GM21447 (cell line): Measurements from ENCODE around the gene CDC5L.
A peak's percentile ranks its signal among the peaks of the same experiment; 100 is the strongest.
"Not testable (repeated sequence)": the region's sequence is repeated elsewhere in the genome, so short reads cannot be mapped to it uniquely, and the experiment has no call there.

Source experiments
- ATAC-seq: cut with Tn5 transposase; IDR thresholded peaks from one replicate; pipeline ENCODE4 v1.9.1; 2021; ENCODE audit not compliant: unreplicated experiment

CDC5L gene

DNA sequence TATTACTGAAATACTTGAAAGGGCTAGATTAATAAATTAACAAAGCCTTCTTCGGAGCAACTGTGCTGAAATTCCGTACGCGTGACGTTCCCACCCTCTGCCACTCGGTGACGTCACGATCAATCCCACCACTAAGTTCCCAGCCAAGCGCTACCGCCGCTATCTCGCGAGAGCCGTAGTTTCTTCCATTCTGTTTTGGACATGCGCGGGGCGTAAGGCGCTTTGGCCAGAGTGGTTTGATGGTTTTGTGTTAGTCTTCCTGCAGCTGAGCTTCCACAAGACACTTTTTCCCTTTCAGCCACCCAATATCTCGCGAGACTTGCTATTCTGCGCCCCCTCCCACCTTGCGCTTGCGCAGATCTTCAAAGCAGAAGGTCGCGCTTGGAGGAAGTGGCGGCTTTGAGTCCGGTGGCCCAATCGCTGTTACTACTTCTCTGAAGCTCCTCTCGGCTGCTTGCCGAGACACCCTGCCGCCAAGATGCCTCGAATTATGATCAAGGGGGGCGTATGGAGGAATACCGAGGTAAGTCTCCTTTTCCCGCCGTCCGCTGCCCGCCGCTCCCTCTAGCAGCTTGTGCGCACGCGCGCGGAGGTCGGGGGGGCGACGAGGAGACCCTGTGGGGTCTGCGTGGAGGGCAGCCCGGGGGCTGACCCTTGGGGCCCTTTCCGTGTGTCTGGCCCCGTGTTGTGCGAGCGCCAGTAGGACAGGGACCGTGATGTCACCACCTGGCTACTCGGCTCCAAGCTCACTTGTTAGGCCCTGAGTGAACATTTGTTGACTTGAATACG lies at the start of gene CDC5L:
CDC5L (plus strand) TSS at position 361 of the 789 bp plus-strand sequence; CDS start at position 479, 118 bp downstream.
- peak; percentile 93 for ATAC-seq

DNA sequence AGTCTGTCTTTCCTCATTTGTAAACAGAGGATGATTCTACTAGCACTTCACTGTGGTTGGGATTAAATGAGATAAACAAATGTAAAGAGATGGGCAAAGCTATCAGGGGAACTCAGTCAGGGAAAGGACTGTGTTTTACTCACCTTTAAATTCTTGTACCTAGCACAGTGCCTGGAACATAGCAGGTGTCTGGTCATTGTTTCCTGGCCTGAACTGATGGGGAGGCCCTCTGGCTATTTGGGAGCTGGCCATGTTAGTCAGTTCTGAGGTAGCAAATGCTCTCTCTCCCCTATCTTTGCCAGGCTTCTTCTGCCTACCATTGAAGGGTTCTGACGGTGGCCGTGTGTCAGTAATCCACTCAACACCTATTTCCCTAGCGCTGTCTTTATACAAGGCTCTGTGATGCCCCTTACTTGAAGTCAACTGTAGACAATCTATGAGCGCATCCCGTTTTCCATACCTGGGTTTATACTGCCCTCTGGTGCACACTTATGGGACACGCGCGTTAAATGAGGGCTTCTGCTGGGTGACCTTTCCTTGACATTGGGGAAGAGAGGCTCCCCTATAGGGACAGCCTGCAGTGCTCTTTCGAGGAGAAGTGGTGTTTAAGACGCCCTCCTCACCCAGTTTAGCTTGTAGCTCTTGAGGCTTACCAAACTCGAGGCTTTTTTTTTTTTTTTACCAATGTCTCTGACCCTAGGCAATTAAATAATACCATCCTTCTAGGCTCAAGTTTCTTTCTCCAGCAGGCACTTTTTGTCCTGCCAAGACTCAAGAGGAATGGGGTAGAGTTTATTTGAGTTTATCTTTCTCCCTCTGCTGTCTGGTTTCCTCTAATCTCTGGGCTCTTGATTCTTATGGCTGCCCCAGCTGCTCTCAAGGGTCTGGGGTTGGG lies 49.0 kb upstream of the CDC5L start:
- no peak for ATAC-seq

DNA sequence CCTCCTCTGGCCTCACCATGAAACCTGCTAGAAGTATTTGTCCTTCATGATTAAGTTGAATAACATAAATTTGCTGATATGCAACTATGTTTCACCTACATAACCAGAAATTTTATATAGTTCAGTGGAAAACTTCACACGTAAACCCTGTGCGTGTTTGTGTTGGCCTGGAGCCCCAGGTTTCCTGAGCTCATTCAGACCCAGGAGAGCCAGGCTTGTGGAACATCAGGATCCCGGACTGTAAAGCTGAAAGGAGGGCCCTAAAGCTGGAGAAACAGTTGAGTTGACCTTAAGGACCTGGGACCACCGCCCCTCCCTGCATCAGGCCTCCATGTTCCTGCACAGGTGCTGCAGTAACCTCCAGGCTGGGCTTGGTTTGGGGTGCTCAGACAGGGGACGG lies 48.2 kb upstream of the CDC5L start:
- no peak for ATAC-seq

DNA sequence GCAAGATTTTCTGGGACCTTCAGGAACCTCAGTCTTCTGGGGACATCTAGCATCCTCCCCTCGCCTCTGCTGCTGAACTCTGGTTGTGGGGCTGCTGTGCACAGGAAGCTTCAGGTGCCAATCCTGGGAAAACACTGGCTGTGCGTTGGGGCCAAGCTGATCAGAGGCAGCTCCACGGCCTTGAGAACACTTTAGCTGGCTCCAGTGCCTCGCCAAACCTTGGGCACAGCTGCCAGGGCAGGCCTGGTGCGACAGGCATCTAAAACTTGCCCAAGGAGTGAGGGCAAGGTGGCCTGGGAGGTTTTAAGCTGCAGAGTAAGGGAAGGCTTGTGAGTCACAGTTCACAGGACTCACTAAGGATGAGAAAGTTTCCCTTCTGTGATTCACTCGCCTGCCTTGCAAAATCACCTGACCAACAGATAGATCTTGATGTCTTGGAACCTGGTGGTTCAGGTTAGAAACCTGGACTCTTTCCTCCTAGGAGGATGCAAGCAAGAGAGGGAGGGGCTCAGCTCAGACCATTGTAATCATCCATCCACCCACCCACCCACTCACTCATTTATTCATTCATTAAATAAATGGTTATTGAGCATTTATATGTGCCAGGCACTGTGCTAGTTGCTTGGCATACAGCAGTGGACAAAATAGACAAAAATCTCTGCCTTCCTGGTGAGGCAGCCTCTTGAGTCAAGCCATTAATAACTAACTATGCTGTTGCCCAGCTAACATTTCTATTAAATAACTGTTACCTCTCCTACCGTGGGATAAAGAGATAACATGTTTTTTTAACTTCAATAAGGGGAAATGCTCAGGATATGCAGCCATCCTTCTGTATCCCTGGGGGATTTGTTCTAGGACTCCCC lies 47.5 kb upstream of the CDC5L start:
- no peak for ATAC-seq

DNA sequence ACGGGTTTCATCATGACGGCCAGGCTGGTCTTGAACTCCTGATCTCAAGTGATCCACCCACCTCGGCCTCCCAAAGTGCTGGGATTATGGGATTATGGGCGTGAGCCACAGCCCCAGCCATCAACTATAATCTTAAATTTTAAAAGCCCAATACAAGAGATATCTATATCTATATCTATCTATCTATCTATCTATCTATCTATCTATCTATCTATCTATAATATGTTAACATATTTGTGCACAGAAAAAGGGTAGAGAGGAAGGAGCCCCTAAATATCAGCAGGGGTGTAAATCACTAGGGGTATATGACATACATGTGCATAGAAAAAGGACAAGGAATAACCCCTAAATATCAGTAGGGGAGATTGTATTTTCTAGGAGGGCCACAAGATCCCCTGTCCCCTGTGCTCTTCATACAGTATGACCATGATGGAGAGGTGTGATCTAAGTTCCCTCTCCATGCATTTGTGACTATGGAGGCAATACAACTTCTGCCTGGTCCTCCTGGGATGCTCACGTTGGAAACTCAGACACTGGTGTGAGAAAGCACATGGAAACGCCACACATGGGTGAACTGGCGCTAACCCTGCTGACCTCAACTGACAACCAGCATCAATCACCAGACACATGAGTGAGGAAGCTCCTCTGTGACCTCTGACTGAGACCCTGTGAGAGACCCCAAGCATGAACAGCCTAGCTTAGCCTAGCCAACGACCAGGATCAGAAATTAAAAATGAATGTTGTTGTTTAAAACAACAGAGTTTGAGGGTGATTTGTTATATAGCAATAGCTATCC lies 46.2 kb upstream of the CDC5L start:
- no peak for ATAC-seq

DNA sequence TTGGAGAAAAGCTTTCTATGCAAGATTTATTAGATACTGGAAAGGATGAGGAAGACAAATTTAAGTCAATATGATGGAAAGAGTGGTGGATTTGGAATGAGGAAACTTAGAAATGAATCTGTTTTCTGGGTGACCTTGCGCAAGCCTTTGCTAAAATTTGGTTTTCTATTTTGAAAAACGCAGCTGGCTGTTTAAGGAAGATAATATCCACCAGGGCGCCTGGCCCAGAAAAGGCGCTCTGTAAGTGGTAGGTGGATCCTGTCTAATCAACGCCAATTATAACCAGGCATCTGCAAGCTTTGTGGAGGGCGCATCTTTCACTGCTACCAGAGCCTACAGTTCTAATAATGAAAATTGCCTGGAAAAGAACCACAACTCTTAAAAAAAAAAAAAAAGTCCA lies 45.5 kb upstream of the CDC5L start:
- no peak for ATAC-seq

DNA sequence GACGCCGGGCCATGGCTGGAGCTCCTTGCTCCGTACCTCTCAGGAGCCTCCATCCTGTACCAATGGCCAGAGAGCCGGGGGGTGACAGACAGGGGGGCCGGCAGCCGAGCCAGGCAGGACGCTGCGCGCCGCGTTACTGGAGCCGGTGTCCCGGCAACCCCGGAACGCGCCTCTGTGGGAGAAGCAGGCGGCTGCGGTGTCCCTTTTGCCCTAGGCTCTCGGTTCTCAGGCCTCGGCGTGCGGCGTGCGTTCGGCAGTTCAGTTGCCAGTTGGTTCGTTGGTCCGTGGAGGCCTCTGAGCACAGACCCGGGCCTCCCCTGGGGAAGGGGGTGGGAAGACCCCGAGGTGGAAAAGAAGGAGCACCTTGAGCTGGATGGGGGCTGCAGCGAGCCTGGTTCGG lies 45.0 kb upstream of the CDC5L start, which contains the start of gene SPATS1:
SPATS1 (plus strand) TSS at position 162 of the 400 bp plus-strand sequence. CDS start 446 bp downstream, outside the sequence.
- ATAC-seq: no peak

DNA sequence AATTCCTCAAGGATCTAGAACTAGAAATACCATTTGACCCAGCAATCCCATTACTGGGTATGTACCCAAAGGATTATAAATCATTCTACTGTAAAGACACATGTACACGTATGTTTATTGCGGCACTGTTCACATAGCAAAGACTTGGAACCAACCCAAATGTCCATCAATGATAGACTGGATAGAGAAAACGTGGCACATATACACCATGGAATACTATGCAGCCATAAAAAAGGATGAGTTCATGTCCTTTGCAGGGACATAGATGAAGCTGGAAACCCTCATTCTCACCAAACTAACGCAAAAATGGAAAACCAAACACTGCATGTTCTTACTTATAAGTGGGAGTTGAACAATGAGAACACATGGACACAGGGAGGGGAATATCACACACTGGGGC lies 40.7 kb upstream of the CDC5L start:
- not testable (repeated sequence) for ATAC-seq

DNA sequence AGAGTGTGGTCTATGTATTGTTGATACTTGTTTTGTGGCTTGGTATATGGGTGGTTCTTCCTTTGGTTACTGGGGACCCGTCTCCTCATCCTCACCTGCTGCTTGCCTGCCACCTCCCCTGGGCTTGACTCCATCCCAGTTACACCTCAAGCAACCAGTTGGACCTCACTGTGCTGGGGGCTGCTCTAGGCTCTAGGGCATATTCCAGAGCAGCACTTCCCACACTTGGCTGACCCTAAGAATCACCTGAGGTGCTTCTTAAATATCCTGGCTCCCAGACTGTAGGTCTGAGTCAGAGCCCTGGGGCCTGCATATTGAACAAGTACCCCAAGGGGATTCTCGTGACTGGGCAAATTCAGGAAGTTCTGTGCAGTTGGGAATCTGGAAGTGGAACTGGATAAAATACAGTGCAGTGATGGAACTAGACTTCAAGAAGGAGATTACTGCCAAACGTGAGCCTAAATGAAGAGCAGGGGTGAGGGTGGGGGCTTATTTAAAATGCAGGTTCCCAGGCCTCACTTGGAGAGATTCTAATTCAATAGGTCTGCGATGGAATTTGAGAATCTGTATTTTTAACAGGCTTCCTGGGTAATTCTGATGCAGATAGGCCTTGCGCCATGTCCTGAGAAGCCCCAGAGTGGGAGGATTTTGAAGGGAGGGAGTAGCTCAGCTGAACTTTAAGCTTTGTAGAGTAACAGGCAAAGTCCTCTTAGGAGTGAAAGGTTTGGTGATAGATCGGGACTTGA lies 37.4 kb upstream of the CDC5L start:
- no peak for ATAC-seq

DNA sequence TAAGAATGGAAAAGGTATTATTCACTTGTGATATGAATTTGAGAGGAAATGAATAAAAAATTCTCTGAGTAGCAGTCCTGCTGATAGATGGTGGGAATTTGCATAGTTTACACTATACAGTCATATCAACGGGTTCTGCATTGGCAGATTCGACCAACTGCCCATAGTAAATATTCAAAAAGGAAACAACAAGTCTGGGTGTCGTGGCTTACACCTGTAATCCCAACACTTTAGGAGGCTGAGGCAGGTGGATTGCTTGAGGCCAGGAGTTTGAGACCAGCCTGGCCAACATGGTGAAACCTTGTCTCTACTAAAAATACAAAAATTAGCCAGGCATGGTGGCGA lies 36.9 kb upstream of the CDC5L start:
- not testable (repeated sequence) for ATAC-seq

DNA sequence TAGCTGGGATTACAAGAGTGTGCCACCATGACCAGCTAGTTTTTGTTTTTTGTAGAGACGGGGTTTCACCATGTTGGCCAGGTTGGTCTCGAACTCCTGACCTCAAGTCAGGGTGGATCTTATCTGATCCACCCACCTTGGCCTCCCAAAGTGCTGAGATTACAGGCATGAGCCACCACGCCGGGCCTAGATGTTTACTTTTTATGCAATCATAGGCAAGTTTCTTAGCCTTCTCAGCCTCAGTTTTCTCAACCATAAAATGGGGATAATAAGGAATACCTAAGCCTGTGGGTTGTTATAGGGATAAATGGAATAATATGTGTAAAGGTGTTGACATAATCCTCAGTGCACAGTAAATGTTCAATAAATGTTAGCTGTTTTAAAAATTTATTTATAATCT lies 35.2 kb upstream of the CDC5L start:
- no peak for ATAC-seq

DNA sequence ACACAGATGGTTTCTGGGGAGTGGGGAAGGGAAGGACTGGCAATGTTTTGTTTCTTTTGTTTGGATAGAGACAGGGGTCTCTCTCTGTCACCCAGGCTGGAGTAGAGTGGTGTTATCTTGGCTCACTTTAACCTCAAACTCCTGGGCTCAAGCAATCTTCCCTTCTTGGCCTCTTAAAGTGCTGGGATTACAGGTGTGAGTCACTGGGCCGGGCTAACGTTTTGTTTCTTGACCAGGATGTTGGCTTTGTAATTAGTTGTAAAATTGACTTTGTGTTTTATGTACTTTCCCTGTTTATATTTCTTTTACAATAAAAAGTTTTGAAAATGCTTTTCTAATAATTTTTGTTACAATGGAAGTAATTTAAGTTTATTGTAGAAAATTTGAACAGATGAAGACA lies 34.2 kb upstream of the CDC5L start:
- no peak for ATAC-seq

DNA sequence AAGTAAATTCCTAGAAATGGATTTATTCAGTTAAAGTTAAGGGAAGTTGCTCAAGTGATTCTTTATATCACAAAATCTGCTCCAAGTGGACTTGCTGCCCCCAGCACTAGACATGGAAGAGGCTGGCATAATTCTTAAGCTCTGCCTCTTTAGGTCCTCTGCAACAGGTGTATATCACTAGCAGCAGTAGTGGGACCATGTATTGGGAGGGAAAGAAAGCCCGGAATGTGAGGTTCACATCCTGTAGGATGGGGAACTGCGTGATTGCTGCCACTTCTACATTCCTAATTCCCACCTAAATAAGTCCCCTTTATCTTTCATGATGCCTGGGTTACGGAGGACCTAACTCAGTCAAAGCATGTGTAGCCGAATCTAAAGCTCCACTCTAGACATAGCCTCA lies 31.9 kb upstream of the CDC5L start:
- no peak for ATAC-seq

DNA sequence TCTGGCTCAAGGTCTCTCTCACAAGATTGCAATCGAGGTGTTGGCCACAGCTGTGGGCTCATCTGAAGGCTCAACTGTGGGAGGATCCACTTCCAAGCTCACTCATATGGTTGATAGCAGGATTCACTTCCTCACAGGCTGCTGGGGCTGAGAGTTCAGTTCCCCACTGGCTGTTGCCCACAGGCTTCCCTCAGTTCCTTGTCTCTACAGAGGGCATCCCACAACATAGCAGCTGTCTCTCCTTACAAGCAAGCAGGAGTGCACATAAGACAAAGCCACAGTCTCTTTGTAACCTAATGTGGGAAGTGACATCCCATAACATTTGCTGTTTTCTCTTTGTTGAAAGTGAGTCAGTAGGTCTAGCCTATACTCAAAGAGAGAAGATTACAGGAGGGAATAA lies 31.0 kb upstream of the CDC5L start:
- ATAC-seq: no peak

DNA sequence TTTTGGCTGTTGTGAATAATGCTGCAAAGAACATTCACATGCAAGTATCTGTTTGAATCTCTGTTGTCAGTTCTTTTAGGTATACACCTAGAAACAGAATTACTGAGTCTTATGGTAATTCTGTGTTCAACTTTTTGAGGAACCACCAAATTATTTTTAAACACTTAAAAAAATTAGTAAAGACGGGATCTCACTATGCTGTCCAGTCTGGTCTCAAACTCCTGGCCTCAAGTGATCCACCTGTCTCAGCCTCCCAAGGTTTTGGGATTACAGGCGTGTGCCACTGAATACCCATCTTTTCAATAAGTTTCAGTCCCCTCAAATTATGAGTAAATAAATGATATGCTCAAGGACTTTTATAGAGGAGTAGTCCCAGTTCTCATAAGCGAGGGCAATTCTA lies 27.5 kb upstream of the CDC5L start:
- no peak for ATAC-seq

DNA sequence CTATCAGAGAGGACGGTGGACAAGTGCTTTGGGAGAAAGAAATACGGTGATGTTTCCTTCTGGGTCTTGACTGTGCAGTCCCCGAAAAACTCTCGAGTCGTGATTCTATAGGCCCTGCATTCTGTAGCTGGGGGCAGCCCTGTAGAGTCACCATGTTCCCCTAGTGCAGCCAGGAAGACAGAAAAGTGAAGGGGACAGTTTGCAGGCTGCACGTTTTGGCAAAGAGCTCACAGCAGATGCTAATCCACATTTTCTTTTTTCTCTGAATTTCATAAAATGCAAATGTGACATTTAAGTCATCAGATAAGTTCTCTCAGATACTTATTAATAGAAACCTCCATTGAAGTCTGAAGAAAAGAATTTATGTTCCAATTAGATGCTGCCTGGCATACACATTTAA lies 25.6 kb upstream of the CDC5L start:
- ATAC-seq: no peak

DNA sequence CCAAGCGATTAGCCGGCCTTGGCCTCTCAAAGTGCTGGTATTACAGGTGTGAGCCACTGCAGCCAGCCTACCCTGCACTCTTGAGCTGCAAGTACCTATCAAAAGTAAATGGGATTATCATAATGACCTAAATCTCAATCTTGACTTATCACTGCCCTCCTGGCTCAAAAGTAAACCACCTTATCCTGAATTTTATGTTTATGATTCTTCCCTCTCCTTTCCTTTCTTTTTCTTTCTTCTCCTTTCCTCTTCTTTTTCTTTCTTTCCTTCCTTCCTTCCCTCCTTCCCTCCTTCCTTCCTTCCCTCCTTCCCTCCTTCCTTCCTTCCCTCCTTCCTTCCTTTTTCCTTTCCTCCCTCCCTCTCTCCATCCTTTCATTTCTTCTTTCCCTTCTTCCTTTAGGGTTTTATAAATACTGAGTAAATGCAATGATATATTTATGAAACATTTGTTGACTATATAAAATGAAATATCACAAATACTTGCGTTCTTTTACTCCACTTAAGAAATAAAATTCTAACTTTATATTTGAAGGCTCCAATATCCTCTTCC lies 24.1 kb upstream of the CDC5L start:
- ATAC-seq: no peak

DNA sequence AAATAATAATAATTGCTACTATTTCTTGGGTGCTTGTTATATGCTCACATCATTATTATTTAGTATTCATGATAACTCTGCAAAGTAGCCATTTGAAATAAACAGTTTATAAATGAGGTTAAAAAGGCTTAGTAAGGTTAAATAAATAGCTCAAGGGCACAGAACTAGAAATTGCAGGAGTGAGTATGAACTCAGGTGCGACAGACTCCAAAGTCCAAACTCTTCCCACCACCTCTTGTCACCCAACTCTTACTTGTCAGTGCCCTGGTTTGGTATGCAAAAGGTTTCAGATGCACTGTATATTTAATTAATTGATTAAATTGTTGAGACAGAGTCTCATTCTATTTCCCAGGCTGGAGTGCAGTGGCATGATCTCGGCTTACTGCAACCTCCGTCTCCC lies 20.7 kb upstream of the CDC5L start:
- ATAC-seq: no peak

DNA sequence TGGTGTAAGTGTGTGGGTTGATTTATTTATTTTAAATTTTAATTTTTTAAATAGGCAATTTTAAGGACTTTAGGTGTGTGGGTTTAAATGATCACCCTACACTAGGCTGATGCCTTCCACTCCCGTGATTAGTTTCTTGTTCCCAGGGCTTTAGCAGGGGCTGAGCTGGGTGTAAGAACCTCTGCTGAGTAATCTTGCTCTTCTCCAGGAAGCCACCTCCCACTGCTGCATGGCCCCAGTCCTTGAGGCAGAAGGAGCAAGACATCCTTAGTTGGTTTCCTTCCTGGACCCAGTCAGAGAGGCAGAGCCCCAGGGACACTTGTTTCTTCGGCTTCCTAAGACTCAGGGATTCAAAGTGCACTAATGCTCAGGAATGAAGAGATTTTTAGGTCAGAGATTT lies 19.8 kb upstream of the CDC5L start:
- ATAC-seq: no peak
